CD4-positive, alpha-beta T cell (primary cell): ENCODE data around the gene HBEGF. TPM values are rescaled to one million over a fixed set of nuclear protein-coding genes. Genes with fewer than 3 reads are reported as not detected.

Experiments
- ATAC-seq: fragments of 200-7000 bp; cut with Tn5 transposase; one replicate; pipeline ENCODE4 v1.10.0; 2022; ENCODE audit warnings: mild to moderate bottlenecking; ENCODE audit not compliant: poor library complexity
- CTCF ChIA-PET: fragments of 350-600 bp; sonication (Branson Sonifier 250); formaldehyde crosslinking; loops from one replicate; lab custom pipeline; 2021; ENCODE audit warnings: antibody characterized with exemption, inconsistent platforms; lab: Charles Lee
- POLR2A ChIA-PET: fragments of 350-600 bp; sonication (Branson Sonifier 250); formaldehyde crosslinking; loops from one replicate; lab custom pipeline; 2021; ENCODE audit warnings: antibody characterized with exemption, inconsistent platforms; lab: Charles Lee
- DNase-seq, 14 experiments: peaks; one replicate each; pipeline ENCODE4 v3.0.0-alpha.2; 2013 to 2020; ENCODE audit warnings: mixed read lengths in 2 of 14
- H3K27ac ChIP-seq, 2 donors: one replicate each; pipeline versions ENCODE4 v1.5.1 to v1.7.0; 2013; ENCODE audit warnings: low read length in 2 of 2, low read depth in 1 of 2, mild to moderate bottlenecking in 1 of 2
- H3K27me3 ChIP-seq, 2 experiments: 1 replicate in 1 of 2; 2 replicates in 1 of 2; pipeline versions ENCODE4 v1.6.1 to v1.7.0; 2013; ENCODE audit warnings: low read length in 2 of 2, control low read depth in 1 of 2, mild to moderate bottlenecking in 1 of 2, moderate library complexity in 1 of 2; ENCODE audit not compliant: insufficient read depth in 2 of 2, control insufficient read depth in 1 of 2
- H3K36me3 ChIP-seq: one replicate; pipeline ENCODE4 v1.6.1; 2013; ENCODE audit warnings: low read length, control low read depth; ENCODE audit not compliant: insufficient read depth
- H3K4me1 ChIP-seq: one replicate; pipeline ENCODE4 v1.6.1; 2013; ENCODE audit warnings: low read length, control low read depth; ENCODE audit not compliant: insufficient read depth
- H3K4me3 ChIP-seq: one replicate; pipeline ENCODE4 v1.5.1; 2013; ENCODE audit warnings: mild to moderate bottlenecking, low read length, moderate library complexity
- H3K9me3 ChIP-seq, 2 experiments: 1 replicate in 1 of 2; 2 replicates in 1 of 2; pipeline versions ENCODE4 v1.6.1 to v1.7.0; 2013; ENCODE audit warnings: low read length in 2 of 2, mild to moderate bottlenecking in 2 of 2, control low read depth in 1 of 2, moderate library complexity in 1 of 2; ENCODE audit not compliant: control insufficient read depth in 1 of 2, insufficient read depth in 1 of 2
- H3K27ac Mint-ChIP-seq: one replicate; pipeline ENCODE4 v1.8.0; 2020; ENCODE audit warnings: mixed read lengths
- H3K27me3 Mint-ChIP-seq: one replicate; pipeline ENCODE4 v1.8.0; 2021; ENCODE audit warnings: mixed read lengths
- H3K36me3 Mint-ChIP-seq: one replicate; pipeline ENCODE4 v1.8.0; 2021; ENCODE audit warnings: low read depth, mixed read lengths
- H3K4me1 Mint-ChIP-seq: one replicate; pipeline ENCODE4 v1.8.0; 2021; ENCODE audit warnings: low read depth, mixed read lengths
- H3K4me3 Mint-ChIP-seq: one replicate; pipeline ENCODE4 v1.8.0; 2020; ENCODE audit warnings: mild to moderate bottlenecking, mixed read lengths
- H3K9me3 Mint-ChIP-seq: one replicate; pipeline ENCODE4 v1.8.0; 2020; ENCODE audit warnings: mixed read lengths
- intact Hi-C, 2 experiments: fragments of 100-400 bp; cut with DNase I in 1 of 2; cut with micrococcal nuclease in 1 of 2; formaldehyde crosslinking; loops; one replicate each; pipeline versions ENCODE4 v1.15.1 to v1.9.0; 2023 to 2025; cut with DNase I, micrococcal nuclease
- total RNA-seq, 174 experiments: library from RNA in 2 of 174; stranded (reverse) in 2 of 174; gene quantifications; one replicate each; pipeline ENCODE4 v1.2.3 and lab custom pipeline; 2021 to 2026
- TF ChIP-seq, protein P1 (sequence below): fragments of 200-600 bp; IDR thresholded peaks from one replicate; pipeline ENCODE4 v1.8.0; 2022; ENCODE audit warnings: antibody characterized with exemption, mild to moderate bottlenecking

The HBEGF gene
- total RNA-seq, 2 experiments from 2014 or later, result 3.6 to 4.2 TPM

- intact Hi-C loops, result no loop called here
- Mint-ChIP-seq H3K36me3 (no peaks in the 10 kb centered on the region), H3K27me3 (no peaks in the 10 kb centered on the region), H3K4me3 (no peak overlapping the region), H3K27ac (no peak overlapping the region), H3K4me1 (no peaks in the 10 kb centered on the region), H3K9me3 (no peaks in the 10 kb centered on the region)
- TF ChIP-seq, protein P1, sequence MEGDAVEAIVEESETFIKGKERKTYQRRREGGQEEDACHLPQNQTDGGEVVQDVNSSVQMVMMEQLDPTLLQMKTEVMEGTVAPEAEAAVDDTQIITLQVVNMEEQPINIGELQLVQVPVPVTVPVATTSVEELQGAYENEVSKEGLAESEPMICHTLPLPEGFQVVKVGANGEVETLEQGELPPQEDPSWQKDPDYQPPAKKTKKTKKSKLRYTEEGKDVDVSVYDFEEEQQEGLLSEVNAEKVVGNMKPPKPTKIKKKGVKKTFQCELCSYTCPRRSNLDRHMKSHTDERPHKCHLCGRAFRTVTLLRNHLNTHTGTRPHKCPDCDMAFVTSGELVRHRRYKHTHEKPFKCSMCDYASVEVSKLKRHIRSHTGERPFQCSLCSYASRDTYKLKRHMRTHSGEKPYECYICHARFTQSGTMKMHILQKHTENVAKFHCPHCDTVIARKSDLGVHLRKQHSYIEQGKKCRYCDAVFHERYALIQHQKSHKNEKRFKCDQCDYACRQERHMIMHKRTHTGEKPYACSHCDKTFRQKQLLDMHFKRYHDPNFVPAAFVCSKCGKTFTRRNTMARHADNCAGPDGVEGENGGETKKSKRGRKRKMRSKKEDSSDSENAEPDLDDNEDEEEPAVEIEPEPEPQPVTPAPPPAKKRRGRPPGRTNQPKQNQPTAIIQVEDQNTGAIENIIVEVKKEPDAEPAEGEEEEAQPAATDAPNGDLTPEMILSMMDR, result no peak
- H3K36me3 ChIP-seq, result no peaks in the 10 kb centered on the region
- H3K27me3 ChIP-seq, result no peaks in the 10 kb centered on the region
- CTCF ChIA-PET, result interaction anchor here (0.6 to 1.4 kb wide), 3 partner anchors 27 to 1640 kb away, joined by 3 to 4 read pairs (median 3); partner anchors contain the start of gene HBEGF
- POLR2A ChIA-PET, result no interaction called here
- no peaks in the 10 kb centered on the region for H3K4me1 ChIP-seq
- no peaks in the 10 kb centered on the region for H3K9me3 ChIP-seq
- H3K4me3 ChIP-seq, result no peak overlapping the region
- DNase-seq (peak in 2 of 14 experiments; percentile 21), ATAC-seq (no peak)
- no peak overlapping the region for H3K27ac ChIP-seq
Measured at GRCh38 chr5:140319833-140320232, 26.6 kb downstream of the HBEGF start.

DNA sequence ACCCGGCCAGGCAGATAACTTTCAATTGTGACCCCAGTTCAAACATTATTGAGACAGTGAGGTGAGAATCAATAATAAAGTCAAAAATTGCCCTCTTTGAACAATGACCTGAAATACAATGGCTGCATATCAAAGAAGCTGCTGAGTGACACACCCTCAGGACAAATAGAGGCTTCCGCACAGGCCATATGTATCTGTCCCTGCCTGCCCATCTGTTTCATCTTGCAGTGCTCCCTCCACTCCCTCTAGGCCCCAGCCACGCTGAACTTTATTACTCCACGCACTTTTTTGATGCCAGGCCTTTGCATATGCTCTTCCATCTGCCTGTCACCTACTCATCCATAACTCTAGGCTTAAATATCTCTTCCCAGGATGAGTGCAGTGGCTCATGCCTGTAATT is 27.6 kb downstream of the HBEGF start:
- ChIA-PET POLR2A (no interaction called here), CTCF (no interaction called here)
- intact Hi-C loops, result no loop called here
- Mint-ChIP-seq H3K9me3 (no peaks in the 10 kb centered on the region), H3K4me1 (no peaks in the 10 kb centered on the region), H3K27ac (no peak overlapping the region), H3K36me3 (no peaks in the 10 kb centered on the region), H3K4me3 (no peak overlapping the region), H3K27me3 (no peaks in the 10 kb centered on the region)
- DNase-seq (no peak), ATAC-seq (no peak)
- TF ChIP-seq, protein P1, result no peak
- Histone ChIP-seq H3K9me3 (no peaks in the 10 kb centered on the region), H3K4me3 (no peak overlapping the region), H3K4me1 (no peaks in the 10 kb centered on the region), H3K27me3 (no peaks in the 10 kb centered on the region), H3K36me3 (no peaks in the 10 kb centered on the region), H3K27ac (no peak overlapping the region)

- no peak overlapping the region for H3K27ac Mint-ChIP-seq
- no peak for ATAC-seq
- H3K4me3 ChIP-seq, result no peak overlapping the region
- no peaks in the 10 kb centered on the region for H3K27me3 Mint-ChIP-seq
- H3K4me1 Mint-ChIP-seq, result no peaks in the 10 kb centered on the region
- H3K4me1 ChIP-seq, result no peaks in the 10 kb centered on the region
- H3K36me3 ChIP-seq, result no peaks in the 10 kb centered on the region
- no peak overlapping the region for H3K27ac ChIP-seq
- ChIA-PET POLR2A (no interaction called here), CTCF (no interaction called here)
- H3K9me3 ChIP-seq, result no peaks in the 10 kb centered on the region
- no peaks in the 10 kb centered on the region for H3K27me3 ChIP-seq
- H3K4me3 Mint-ChIP-seq, result no peak overlapping the region
- TF ChIP-seq, protein P1, result no peak
- DNase-seq, result no peak
- no peaks in the 10 kb centered on the region for H3K9me3 Mint-ChIP-seq
- H3K36me3 Mint-ChIP-seq, result no peaks in the 10 kb centered on the region
- intact Hi-C loops, result no loop called here
Measured at GRCh38 chr5:140317859-140318258, 28.5 kb downstream of the HBEGF start.
